ENCODE data around the gene PGAM5. TPM values are rescaled to one million over a fixed set of nuclear protein-coding genes. Genes with fewer than 3 reads are reported as not detected.
"Not testable (repeated sequence)": the region's sequence is repeated elsewhere in the genome, so short reads cannot be mapped to it uniquely, and the experiment has no call there.

The PGAM5 gene
- total RNA-seq, 2 donors from 2014 or later: 37.4 to 41.4 TPM

DNA sequence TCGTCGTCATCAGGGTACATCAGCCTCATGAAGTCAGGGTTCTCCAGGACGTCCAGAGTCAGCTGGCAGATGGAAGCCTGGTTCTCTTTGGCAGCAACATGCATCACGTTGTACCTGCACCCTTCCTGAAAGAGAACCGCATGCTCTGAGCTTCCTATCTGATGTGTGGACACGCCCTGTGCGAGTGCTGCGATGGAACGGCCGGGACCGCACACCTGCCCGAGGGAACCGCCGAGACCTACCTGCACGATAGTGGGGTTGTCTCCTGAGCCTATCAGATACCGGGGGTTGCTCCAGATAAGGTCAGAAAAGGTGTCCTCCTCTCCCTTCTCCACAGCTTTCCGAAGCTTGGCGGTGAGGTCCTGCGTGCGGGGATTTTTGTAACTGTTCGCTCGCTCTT, 37.3 kb downstream of the PGAM5 start:
- intact Hi-C loops (cut with DNase I): no loop called here
- Histone ChIP-seq H3K9me3 (no peaks in the 10 kb centered on the region), H3K27me3 (replicated peaks; ENCODE audit: insufficient read depth) (no peaks in the 10 kb centered on the region), H3K36me3 (peaks cover 22 to 30% of the 10 kb centered on the region in 2 donors), H3K4me3 (no peak overlapping the region), H3K4me1 (replicated peaks) (no peaks in the 10 kb centered on the region), H3K27ac (no peak overlapping the region)
- TF ChIP-seq POLR2A (IDR thresholded peaks at IDR 0.05) (no peak), POLR2AphosphoS5 (IDR thresholded peaks at IDR 0.05) (no peak)
- TF ChIP-seq, protein P1, sequence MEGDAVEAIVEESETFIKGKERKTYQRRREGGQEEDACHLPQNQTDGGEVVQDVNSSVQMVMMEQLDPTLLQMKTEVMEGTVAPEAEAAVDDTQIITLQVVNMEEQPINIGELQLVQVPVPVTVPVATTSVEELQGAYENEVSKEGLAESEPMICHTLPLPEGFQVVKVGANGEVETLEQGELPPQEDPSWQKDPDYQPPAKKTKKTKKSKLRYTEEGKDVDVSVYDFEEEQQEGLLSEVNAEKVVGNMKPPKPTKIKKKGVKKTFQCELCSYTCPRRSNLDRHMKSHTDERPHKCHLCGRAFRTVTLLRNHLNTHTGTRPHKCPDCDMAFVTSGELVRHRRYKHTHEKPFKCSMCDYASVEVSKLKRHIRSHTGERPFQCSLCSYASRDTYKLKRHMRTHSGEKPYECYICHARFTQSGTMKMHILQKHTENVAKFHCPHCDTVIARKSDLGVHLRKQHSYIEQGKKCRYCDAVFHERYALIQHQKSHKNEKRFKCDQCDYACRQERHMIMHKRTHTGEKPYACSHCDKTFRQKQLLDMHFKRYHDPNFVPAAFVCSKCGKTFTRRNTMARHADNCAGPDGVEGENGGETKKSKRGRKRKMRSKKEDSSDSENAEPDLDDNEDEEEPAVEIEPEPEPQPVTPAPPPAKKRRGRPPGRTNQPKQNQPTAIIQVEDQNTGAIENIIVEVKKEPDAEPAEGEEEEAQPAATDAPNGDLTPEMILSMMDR (IDR thresholded peaks at IDR 0.05): no peak
- no peak for DNase-seq (ENCODE audit: low spot score)
- 92% methylated on average over 22 of the region's 22 CpGs for WGBS

DNA sequence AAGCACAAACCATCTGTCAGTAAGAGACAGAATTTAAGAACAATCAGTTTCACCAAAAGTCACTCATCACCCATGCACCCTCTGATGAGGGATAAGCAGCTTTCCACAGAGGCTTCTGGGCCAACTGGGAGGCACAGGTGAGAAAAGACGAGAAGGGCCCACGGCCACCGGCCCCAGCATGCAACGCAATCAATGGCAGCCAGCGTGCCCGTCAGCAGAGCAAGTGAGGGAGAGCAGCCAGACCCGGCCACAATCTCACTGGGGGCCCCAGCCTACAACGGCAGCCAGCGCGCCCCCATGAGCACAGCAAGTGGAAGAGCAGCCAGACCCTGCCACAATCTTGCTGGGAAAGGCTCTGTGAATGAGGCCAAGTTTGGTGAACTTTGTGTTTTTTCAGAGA, 37.7 kb downstream of the PGAM5 start:
- no peaks in the 10 kb centered on the region for H3K4me1 ChIP-seq (replicated peaks)
- TF ChIP-seq POLR2AphosphoS5 (IDR thresholded peaks at IDR 0.05) (no peak), POLR2A (IDR thresholded peaks at IDR 0.05) (no peak)
- TF ChIP-seq, protein P1 (IDR thresholded peaks at IDR 0.05): no peak
- no peak for DNase-seq (ENCODE audit: low spot score)
- WGBS: 86% methylated on average over 8 of the region's 10 CpGs
- H3K27me3 ChIP-seq (replicated peaks; ENCODE audit: insufficient read depth): no peaks in the 10 kb centered on the region
- H3K4me3 ChIP-seq: no peak overlapping the region
- intact Hi-C loops (cut with DNase I): no loop called here
- H3K36me3 ChIP-seq: peaks cover 22 to 30% of the 10 kb centered on the region in 2 donors
- H3K9me3 ChIP-seq: no peaks in the 10 kb centered on the region
- H3K27ac ChIP-seq: no peak overlapping the region

DNA sequence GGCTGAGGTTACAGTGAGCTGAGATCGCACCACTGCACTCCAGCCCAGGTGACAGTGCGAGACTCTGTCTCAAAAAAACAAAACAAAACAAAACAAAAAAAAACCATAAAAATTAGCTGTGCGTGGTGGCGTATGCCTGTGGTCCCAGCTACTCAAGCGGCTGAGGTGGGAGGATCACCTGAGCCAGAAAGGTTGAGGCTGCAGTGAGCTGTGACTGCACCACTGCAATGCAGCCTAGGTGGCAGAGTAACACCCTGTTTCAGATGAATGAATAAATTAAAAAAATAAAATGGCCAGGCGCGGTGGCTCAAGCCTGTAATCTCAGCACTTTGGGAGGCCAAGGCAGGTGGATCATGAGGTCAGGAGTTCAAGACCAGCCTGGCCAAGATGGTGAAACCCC, 43.0 kb downstream of the PGAM5 start:
- WGBS: 95% methylated on average over 7 of the region's 7 CpGs
- H3K4me1 ChIP-seq (replicated peaks); DNase-seq (ENCODE audit: low spot score); H3K9me3 ChIP-seq; H3K27me3 ChIP-seq (replicated peaks; ENCODE audit: insufficient read depth); H3K4me3 ChIP-seq; intact Hi-C loops (cut with DNase I); H3K27ac ChIP-seq: not testable (repeated sequence)
- peaks cover 5 to 14% of the 10 kb centered on the region in 2 donors for H3K36me3 ChIP-seq

DNA sequence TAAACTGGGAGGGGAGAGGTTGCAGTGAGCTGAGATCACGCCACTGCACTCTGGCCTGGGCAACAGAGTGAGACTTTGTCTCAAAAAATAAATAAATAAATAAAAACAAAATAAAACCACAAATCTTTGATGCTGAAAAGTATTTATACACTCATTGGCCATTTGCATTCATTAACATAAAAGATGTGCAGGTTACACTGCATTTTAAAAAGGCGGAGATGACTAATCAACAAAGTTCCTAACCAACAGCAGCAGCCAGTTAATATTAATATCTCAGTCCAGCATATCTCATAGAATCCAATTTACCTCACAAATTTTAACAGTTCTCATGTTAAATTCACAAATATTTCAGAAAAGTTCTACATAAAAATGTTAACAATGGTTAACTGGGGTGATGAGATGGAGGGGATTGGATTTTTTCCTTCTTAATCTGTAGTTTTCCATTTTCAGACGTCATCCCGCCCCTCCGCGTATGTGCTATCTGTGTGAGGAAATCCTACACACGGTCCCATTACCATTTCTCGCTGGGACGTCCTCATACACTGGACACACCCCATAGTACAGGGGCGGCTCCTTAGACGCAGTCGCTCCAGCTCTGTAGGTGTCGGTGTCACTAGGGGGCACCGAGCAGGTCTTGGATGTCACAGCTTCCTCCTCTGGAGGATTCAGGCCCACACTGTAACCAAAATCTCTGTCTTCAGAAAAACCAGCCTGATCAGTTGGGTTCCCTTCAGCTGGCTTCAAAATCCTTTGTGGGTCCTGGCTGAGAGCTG, 43.7 kb downstream of the PGAM5 start:
- H3K4me3 ChIP-seq: no peak overlapping the region
- TF ChIP-seq POLR2AphosphoS5 (IDR thresholded peaks at IDR 0.05) (no peak), POLR2A (IDR thresholded peaks at IDR 0.05) (no peak)
- TF ChIP-seq, protein P1 (IDR thresholded peaks at IDR 0.05): no peak
- H3K36me3 ChIP-seq: peaks cover 5 to 10% of the 10 kb centered on the region in 2 donors
- H3K4me1 ChIP-seq (replicated peaks): no peaks in the 10 kb centered on the region
- 71% methylated on average over 14 of the region's 14 CpGs for WGBS
- no peaks in the 10 kb centered on the region for H3K27me3 ChIP-seq (replicated peaks; ENCODE audit: insufficient read depth)
- no peak for DNase-seq (ENCODE audit: low spot score)
- no peak overlapping the region for H3K27ac ChIP-seq
- intact Hi-C loops (cut with DNase I): no loop called here
- H3K9me3 ChIP-seq: no peaks in the 10 kb centered on the region

DNA sequence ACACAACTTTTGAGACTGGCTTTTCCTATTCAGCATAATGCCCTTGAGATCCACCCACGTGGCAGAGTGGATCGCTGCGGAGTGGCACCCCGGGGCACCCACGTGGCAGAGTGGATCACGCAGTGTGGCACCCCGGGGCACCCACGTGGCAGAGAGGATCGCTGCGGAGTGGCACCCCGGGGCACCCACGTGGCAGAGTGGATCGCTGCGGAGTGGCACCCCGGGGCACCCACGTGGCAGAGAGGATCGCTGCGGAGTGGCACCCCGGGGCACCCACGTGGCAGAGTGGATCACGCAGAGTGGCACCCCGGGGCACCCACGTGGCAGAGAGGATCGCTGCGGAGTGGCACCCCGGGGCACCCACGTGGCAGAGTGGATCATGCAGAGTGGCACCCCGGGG, 48.2 kb downstream of the PGAM5 start:
- H3K9me3 ChIP-seq; H3K4me3 ChIP-seq; H3K27me3 ChIP-seq (replicated peaks; ENCODE audit: insufficient read depth); H3K27ac ChIP-seq; H3K36me3 ChIP-seq; DNase-seq (ENCODE audit: low spot score); intact Hi-C loops (cut with DNase I); H3K4me1 ChIP-seq (replicated peaks): not testable (repeated sequence)
- 89% methylated on average over 21 of the region's 28 CpGs for WGBS

- no peaks in the 10 kb centered on the region for H3K27me3 ChIP-seq (replicated peaks; ENCODE audit: insufficient read depth)
- H3K27ac ChIP-seq: no peak overlapping the region
- intact Hi-C loops (cut with DNase I): no loop called here
- H3K9me3 ChIP-seq: no peaks in the 10 kb centered on the region
- no peak overlapping the region for H3K4me3 ChIP-seq
- no peak for DNase-seq (ENCODE audit: low spot score)
- WGBS: 79% methylated on average over 8 of the region's 8 CpGs
- peaks cover 4% of the 10 kb centered on the region for H3K4me1 ChIP-seq (replicated peaks)
- no peaks in the 10 kb centered on the region for H3K36me3 ChIP-seq
- TF ChIP-seq POLR2AphosphoS5 (IDR thresholded peaks at IDR 0.05) (no peak), POLR2A (IDR thresholded peaks at IDR 0.05) (no peak)
- TF ChIP-seq, protein P1 (IDR thresholded peaks at IDR 0.05): no peak
These were observed 48.7 kb downstream of the PGAM5 start for GRCh38 chr12:132759359-132759758.
